NAMALWA (cell line): ENCODE measurements around the gene ULK1.
A peak's percentile ranks its signal among the peaks of the same experiment; 100 is the strongest.

Experiments used
- DNase-seq: peaks from one replicate; pipeline ENCODE4 v3.0.0-alpha.2; 2015; ENCODE audit warnings: low spot score

Gene ULK1

GRCh38 chr12:131920157-131920508 is 25.7 kb downstream of the ULK1 start:
- no peak for DNase-seq

- DNase-seq = no peak
These were observed 26.7 kb downstream of the ULK1 start for GRCh38 chr12:131920902-131921840.

- DNase-seq = no peak
These were observed 27.7 kb downstream of the ULK1 start for GRCh38 chr12:131921866-131922769.

GRCh38 chr12:131922772-131923171 is 28.4 kb downstream of the ULK1 start:
- no peak for DNase-seq

- peak; percentile 91 for DNase-seq
These were observed 28.8 kb downstream of the ULK1 start for GRCh38 chr12:131923260-131923659.

- DNase-seq = no peak
These were observed 33.0 kb downstream of the ULK1 start for GRCh38 chr12:131927110-131928079.

GRCh38 chr12:131928080-131928710 is 33.8 kb downstream of the ULK1 start:
- no peak for DNase-seq

GRCh38 chr12:131928711-131929580 is 34.5 kb downstream of the ULK1 start, which contains the start of gene PUS1:
PUS1 (plus strand) TSS chr12:131929276; CDS start chr12:131929723, 447 bp downstream.
- peak; percentile 95 for DNase-seq

GRCh38 chr12:131929581-131930456 is 35.4 kb downstream of the ULK1 start:
- peak; percentile 58 for DNase-seq

GRCh38 chr12:131930510-131930909 is 36.1 kb downstream of the ULK1 start:
- no peak for DNase-seq

GRCh38 chr12:131933387-131933786 is 39.0 kb downstream of the ULK1 start:
- DNase-seq = no peak

GRCh38 chr12:131934535-131934934 is 40.1 kb downstream of the ULK1 start:
- no peak for DNase-seq

- DNase-seq = no peak
These were observed 43.7 kb downstream of the ULK1 start for GRCh38 chr12:131938082-131938481.

- DNase-seq = no peak
These were observed 44.6 kb downstream of the ULK1 start for GRCh38 chr12:131939007-131939406.

- DNase-seq = no peak
These were observed 45.7 kb downstream of the ULK1 start for GRCh38 chr12:131940141-131940547.

GRCh38 chr12:131941116-131941986 is 46.9 kb downstream of the ULK1 start:
- DNase-seq = no peak

GRCh38 chr12:131941987-131942341 is 47.5 kb downstream of the ULK1 start:
- DNase-seq = no peak

GRCh38 chr12:131942671-131943070 is 48.2 kb downstream of the ULK1 start:
- no peak for DNase-seq
